ENCODE measurements around the gene ATP5F1C.

DNA sequence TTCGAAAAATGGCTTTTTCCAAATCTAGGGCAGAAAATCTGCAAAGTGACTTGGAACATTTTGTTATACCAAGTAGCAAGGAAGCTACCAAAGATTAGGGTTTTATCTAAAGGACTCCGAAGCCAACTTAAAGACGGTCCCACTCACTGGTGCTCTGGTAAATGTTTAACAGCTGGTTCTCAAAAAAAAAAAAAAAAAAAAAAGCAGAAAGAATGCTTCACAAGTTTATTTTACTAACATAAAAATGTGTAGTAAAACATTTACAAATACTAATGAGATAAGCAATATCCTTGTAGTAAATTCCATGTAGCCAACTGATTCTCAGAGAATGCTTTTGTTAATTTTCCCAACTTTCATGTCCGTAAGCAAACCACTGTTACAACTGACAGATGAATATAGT is 68.7 kb downstream of the ATP5F1C start:
- TF ChIP-seq, protein P1, sequence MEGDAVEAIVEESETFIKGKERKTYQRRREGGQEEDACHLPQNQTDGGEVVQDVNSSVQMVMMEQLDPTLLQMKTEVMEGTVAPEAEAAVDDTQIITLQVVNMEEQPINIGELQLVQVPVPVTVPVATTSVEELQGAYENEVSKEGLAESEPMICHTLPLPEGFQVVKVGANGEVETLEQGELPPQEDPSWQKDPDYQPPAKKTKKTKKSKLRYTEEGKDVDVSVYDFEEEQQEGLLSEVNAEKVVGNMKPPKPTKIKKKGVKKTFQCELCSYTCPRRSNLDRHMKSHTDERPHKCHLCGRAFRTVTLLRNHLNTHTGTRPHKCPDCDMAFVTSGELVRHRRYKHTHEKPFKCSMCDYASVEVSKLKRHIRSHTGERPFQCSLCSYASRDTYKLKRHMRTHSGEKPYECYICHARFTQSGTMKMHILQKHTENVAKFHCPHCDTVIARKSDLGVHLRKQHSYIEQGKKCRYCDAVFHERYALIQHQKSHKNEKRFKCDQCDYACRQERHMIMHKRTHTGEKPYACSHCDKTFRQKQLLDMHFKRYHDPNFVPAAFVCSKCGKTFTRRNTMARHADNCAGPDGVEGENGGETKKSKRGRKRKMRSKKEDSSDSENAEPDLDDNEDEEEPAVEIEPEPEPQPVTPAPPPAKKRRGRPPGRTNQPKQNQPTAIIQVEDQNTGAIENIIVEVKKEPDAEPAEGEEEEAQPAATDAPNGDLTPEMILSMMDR (conservative IDR thresholded peaks at IDR 0.05; ENCODE audit: low read depth, low read length), result no peak
- TF ChIP-seq EZH2 (IDR thresholded peaks at IDR 0.05; ENCODE audit: low read length, unreplicated experiment), result no peak
